ENCODE data around the gene HMCN1.

Gene HMCN1

DNA sequence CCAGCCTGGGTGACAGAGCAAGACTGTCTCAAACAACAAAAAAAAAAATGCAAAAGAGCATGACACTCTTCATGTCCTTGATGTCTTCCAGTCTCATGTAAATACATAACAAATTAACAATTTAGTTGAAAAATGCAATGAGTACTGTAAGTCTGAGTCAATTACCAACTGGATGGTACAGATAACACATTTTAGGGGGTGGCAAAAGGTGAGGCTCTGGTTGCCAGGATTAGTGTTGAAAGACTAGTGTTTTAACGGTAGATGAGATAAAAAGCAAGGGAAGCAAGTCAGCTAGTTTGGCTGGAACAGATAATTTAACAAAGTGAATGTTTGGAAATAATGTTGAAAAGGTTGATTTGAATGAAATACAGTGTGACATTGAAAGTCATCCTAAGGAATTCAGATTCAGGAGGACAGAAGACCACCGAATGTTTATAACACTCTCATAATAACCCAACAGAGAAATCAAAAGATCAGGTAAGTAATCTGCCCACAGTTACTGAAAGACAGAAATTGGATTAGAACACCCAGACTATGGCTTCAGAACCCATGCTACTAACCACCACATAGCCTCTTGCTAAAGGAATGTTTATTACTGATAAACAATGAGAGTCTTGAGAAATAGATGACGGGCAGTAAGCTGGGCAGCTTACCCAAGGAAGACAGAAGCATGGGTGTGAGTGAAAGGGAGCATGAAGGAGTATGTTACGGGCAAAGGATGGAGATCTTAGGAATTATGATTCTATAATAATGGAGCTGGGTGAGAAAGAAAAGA lies 312.4 kb downstream of the HMCN1 start:
- DNase-seq = no peak

DNA sequence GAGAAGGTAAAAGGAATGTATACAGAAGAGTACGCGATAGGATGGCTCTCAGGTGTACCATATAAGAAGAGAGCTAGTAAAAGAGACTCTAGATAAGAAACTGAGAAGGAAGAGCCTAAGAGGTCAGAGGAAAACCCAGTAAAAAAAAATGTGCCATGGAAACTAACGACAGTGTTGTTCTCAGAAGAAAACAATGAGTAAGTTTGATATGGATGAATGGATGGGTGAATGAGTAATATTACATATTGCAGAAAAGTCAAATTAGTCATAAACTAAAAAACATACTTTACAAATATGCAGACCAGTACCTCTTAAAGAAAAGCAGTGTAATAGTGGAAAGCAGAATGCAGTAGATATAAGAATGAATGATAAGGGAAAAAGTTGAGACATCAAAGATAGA lies 316.2 kb downstream of the HMCN1 start:
- DNase-seq = no peak

DNA sequence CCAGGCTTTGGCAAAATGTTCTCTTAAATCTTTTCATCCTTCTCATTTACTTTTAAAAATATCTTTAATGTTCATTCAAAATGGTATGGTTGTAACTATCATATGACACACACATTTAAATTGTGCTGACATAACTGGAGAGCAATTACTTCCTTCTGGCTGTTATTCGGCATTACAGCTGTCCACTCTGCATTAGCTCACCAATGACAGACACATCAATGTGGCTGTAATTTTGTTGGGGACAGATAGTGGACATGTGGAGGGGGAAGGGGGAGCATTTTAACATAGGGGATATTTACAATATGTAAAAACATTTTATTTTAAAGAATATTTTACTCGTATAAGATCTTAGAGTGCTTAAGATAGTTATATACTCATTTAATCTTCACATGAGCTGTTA lies 319.8 kb downstream of the HMCN1 start:
- no peak for DNase-seq

DNA sequence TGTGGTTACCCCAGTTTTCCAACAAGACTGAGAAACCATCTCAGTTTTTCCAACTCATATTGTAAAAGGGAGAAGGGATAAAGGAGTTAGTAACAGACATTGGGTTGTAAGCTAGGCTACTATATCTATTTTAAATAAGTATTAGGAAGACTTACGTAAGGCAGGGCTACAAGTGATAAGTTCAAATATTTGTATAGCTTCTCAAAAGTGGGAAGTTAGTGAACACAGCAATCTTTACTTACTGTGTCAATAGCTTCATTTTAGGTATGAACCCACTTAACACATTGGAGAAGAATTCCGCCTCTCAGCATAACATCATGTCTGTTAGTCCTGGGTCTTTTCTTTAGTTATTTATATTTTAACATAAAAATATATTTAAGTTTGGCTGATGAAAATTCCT lies 320.7 kb downstream of the HMCN1 start:
- no peak for DNase-seq

DNA sequence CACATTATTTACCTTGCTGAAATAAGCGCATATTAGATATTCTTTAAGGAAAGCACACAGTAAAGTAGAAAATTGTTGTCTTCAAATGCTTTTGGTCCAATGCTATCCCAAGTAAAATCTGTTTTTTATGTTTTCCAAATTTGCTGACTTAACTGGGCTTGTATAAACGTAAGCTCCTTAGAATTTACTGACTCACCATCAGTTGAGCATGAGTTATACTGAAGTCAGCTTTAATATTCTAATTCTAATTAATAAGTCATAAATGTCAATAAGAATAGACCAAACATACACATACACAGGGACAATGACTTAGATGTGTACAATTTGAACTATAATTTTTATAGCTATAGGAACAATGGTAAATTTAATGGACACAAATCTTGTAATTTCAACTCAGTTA lies 321.7 kb downstream of the HMCN1 start:
- DNase-seq = no peak

DNA sequence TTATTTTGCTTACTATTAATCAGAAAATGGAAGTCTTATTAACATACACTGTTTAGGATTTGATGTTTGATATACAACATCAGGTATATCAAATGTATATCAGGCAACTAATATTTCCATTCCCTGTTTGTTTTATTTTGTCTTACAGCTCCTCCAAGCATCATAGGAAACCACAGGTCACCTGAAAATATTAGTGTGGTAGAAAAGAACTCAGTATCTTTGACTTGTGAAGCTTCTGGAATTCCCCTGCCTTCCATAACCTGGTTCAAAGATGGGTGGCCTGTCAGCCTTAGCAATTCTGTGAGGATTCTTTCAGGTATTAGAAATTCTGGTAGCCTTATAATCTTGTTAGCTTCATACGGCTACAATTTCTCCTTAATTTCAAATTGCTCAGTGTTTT lies 322.9 kb downstream of the HMCN1 start:
- DNase-seq = no peak

DNA sequence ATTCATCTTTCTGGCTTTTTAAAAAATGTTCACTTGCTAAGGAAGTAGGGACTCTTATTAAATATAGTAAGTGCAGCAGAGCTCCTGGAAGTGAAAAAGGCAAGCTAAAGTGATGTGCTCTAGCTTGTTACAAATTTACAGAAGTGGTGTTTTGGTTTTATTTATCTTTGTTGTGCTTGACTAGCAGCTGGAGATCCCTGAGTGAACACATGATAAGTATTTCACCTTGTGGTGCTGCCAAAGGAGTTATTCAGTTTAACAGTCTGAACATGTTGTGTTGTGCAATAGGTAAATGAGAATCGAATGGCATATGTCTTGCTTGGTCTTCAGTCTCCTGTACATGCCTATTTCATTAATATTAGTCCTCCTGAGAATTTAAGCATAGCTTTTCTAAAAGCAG lies 325.1 kb downstream of the HMCN1 start:
- DNase-seq = peak; percentile 79

DNA sequence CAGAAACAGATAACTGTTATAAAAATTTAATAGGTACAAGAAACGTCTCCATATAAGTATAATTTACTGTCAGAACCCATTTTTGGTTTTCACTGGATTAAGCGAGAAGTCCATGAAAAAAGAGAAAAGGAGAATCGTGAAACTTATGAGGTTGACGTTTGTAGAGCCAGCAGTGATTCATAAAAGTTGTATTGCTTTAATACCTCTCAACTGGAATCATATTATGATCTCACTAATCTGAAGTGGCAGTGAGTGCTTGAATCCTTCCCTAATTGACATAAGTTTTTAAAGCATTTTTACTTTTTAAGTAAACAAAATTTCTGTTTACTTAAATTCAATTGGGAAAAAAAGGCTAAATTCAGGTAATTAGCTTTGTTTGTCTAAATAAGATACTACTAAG lies 325.6 kb downstream of the HMCN1 start:
- peak; percentile 18 for DNase-seq

DNA sequence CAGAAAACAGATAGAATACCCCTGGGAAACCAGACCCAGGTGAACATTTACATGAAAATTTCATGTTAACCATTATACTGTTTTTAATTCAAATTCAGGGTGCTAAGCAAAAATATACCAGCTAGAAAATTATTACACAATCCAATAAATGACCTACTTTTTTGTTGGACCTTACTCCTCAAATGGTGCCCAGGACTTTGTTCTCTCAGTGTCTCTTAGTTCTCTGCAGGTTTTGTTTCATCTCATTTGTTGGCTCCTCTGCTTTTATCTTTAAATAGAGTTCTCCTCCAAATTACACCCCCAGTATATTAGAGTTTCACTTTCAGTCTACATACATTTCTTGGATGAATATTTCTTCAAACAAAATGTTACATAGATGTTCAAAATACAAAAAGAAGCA lies 326.0 kb downstream of the HMCN1 start:
- DNase-seq = no peak

DNA sequence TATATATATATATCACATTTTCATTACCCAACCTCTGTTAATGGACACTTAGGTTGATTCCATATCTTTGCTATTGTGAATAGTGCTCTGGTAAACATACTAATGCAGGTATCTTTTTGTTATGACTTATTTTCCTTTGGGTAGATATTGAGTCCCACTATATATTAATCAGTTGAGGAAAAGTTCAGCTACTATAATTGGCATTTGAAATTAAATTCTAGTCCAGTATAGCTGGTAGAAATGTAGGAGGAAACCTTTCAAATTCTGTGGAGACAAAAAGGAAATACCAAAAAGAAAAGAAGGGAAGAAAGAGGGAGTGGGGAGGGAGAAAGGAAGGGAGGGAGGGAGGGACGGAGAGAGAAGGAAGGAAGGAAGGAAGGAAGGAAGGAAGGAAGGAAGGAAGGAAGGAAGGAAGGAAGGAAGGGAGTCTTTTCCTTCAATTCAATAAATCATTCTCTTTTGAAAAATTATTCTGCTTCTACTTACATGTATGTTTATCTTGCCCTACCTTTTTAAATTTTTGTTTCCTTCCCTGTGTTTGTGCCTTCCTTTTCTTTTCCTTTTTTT lies 329.0 kb downstream of the HMCN1 start:
- DNase-seq = no peak

DNA sequence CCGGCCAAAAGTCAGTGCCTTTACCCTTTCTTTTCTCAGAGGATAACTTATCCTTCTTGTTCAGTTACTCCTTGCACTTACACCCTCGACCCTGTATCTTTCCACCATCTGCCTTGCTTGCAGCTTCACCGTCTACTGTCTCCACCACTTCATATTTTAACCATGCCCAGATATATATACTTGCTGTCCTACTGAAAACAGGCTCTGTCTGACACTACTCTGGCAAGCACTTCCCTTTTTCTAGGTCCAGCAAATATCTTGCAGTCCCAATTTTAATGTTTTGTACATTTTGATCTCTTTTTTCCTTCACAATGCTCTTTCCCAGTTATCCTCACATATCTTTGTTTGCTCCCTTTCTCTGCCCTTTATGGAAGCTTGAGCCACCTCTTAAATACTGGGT lies 332.2 kb downstream of the HMCN1 start:
- no peak for DNase-seq

DNA sequence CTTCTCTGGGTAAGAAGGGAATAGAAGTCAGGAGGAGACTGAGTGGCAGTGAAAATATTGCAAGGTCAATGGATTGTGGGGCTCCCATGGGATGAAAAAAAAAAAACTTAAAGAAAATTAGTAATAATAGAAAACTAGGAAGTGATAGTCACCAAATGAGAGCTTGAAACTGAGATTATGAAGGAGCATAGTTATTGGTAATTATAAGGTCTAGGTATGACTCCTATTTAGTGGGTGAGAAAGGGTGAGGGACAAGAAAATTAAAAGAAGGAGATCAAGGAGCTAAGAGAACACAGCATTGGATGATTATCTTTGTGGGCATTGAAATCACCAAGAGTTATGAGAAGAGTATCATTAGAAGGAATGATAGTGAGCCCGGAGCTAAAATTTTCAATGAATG lies 339.5 kb downstream of the HMCN1 start:
- DNase-seq = no peak

DNA sequence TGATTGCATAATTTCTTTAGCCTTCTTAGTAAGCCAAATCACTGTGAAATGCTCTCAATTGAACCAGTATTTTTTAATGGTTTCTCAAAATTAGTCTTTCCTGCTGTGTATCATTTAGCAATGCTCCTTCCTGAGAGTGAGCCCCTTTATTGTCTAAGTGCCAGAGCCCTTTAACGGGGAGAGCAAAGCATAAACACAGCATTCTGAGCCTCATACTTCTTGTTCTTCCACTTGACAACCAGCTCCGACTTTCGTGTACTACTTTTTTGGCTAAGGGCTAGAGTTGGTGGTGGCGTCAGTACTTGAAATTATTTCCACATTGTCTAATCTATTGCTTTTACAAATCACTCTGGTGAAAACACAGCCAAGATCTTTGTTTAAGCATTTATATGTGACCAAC lies 341.8 kb downstream of the HMCN1 start:
- no peak for DNase-seq

DNA sequence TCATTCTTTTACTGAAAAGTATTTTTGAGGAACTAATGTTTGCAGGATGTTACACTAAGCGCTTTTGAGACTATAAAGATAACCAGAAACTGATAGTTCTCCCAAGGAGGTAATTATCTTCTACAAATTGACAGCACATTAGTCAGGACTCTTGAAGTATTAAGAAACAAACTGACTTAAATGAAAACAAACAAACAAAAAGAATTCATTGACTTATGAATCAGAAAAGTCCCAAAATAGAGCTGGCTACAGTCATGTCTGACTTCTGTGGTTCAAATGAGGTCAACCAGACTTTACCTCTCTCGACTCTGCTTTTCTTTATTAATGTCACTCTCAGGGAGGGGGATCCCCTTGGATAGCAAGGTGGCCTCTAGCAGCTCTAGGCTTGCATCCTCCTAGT lies 344.1 kb downstream of the HMCN1 start:
- DNase-seq = no peak

DNA sequence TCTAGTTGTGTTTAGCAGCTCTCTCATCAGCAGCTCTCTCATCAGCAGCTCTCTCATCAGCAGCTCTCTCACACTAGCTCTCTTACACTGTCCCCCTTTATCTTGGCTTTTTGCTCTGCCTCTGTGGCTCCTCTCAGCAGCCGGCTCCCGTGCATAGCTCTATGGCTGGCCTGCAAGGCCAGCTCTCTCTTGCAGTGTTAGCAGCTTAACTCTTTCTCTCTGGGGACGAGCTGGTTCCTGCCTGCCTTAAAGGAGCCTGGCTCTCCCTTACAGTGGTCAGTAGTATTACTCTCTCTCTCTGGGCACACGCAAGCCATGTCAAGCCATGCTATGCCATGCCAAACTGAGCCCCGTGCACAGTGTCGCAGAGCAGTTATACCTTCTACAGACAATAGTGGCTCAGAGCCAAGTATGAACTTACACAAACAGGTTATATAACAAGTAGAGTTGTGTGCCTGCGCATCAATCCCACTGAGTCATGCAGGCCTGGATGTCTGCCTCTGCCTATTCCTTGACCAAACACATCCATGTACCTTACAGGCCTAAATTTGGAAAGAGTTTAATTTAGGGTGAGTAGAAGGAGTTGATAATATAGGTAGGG lies 345.0 kb downstream of the HMCN1 start:
- no peak for DNase-seq

DNA sequence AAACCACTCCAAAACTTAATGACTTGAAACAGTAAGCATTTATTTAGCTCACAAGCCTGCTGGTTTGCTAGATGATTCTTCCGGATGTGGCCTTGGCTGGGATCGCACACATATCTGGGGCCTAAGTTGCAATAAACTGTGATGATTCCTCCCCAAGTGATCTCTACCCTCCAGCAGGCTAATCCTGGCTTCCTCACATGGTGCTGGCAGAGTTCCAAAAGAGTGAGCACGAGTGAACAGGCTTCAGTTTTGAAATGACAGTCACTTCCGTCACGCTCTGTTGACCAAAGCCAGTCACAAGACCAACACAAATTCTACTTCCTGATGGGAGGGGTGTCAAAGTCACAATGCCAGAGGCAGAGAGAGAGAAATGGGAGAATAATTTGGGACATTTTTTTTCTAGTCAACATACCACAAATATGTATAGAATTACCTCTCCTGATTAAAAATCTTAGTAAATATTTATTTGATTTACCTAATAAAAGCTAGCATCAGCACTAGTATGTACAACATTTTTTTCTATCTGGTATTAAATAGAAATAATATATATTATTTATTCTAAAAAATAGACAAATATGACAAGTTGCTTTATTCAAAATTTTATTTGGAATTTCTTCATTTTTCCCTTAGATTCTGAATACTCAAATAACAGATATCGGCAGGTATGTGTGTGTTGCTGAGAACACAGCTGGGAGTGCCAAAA lies 348.2 kb downstream of the HMCN1 start:
- DNase-seq = peak; percentile 99

DNA sequence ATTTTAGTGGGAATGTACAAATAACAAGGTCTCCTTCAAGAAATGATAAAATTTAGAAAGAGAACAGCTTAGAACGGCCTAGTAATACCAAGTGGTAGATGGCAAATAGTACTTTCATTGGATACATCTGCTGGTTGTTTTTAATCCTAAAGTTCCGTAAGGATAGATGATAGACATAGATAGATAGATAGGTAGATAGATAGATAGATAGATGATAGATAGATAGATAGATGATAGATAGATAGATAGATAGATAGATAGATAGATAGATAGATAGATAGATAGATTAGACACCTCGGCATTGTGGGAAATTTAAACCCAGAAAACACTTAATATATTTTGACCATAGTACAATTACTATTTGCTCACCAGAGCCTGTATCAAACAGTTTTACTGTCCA lies 352.4 kb downstream of the HMCN1 start:
- DNase-seq = no peak

DNA sequence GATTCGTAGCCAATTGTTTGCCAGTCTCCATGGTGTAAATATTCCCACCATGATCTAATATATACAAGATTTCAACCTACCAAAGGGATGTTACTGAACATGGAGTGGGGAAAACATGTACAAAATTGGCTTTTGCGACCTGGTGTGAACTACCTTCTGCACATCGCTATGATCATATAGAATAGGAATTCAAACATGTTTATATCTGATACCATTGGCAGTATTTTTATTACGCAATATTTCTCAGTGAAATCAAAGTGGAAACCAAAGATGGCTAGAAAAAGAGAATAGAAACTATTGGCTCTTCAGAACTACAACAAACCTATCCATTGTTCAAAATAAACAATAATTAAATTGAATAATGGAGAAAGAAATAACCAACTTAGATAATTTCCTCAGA lies 355.7 kb downstream of the HMCN1 start:
- no peak for DNase-seq

DNA sequence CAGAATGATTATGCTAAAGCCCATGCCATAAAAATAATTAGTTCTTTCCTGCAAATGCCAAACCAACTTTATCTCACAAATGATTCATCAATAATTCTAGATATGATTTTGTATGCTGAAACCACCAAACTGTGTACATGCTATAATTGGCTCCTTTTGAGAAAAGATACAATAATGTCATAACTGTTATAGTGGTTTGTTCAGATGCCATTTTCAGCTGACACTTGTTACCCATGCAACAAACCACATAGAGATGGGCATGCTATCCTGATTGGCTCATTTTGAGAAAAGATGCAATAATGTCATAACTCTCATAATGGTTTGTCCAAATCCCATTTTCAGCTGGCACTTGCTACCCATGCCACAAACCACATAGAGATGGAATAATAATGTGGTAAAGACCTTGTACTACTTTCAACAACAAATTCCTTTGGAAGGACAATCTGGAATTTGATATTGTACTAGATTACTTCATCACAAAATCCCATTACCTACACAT lies 357.1 kb downstream of the HMCN1 start:
- DNase-seq = no peak

DNA sequence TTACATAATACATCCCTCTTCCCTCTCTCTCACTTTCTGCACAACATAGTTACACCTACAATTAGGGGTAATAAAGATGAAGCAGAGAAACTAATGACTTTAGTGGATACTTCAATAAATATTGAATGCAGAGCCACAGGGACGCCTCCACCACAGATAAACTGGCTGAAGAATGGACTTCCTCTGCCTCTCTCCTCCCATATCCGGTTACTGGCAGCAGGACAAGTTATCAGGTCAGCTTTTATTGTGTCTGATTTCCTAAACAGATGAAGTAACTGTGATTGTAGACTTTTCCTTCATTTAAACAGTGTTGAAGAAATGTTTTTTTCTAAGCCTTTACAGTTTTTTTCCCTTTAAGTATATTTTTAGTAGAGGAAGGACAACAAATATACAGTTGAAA lies 359.2 kb downstream of the HMCN1 start:
- no peak for DNase-seq

DNA sequence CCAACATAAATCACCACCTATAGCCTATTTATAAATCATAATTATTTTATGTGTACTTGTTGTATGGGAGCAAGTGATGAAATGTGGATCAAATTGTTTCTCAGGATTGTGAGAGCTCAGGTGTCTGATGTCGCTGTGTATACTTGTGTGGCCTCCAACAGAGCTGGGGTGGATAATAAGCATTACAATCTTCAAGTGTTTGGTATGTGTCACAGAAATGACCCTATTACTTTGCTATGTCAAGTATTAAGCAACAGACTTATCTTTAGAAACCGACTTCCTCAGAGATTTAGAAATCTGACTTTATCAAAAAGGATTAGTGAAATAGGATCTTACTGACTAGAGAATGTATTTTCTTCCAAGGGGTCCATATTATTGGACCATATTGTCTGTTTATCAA lies 360.0 kb downstream of the HMCN1 start:
- no peak for DNase-seq

DNA sequence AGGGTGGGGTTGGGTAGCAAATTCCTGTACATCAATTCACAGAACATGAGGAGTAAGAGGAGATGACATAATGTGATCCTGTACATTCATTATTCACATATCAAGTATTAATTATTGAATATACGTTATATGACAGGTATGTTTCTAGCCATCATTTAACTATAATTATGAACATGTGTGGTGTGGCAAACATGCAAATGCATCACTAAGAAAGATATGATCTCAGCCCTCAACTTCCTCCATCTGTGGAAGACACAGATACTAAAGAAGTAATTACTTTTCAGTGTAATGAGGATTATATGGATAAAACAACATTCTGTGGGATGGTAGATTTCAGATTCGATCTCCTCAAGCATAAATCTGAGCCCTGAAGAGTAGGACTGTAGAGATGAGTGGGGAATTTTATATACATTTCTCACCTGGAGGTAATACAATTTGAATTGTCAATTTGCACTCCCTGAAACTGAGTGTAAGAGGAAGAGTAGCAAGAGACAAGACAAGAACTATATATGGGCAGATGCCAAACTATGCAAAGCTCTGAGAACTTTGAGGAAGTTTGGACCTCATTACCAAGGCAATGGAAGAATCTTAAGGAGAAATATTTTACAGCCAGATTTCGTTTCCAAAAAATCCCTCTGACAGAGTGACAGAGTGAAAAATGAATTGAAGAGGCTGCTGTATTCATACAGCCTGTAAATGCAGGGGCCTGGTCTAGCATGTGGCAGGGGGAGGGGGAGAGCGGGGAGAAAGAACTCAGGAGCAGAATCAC lies 365.3 kb downstream of the HMCN1 start:
- DNase-seq = no peak

DNA sequence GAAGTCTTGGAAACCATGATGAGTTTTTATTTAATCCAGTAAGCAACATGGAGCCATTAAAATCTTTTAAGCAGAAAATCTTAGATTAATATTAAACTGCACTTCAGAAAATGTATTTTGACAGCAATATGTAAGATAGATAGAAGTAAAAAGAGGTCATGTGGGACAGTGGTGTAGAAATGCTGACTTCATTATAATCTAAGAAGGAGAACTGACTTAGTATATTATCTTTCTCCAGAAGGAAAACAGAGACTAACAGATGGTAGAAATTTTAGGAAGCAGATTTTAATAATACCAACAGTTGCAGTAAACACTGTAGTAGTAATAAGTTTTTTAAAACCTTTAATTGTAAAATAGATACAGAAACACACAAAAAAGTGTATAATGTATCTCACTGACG lies 367.9 kb downstream of the HMCN1 start:
- DNase-seq = no peak
